Bronchial epithelial cell (primary cell): ENCODE results near the gene PTK6. TPM values are rescaled to one million over a fixed set of nuclear protein-coding genes. Genes with fewer than 3 reads are reported as not detected.
A peak's percentile ranks its signal among the peaks of the same experiment; 100 is the strongest.
"Not testable (repeated sequence)": the region's sequence is repeated elsewhere in the genome, so short reads cannot be mapped to it uniquely, and the experiment has no call there.

Experiments
- DNase-seq: peaks from one replicate; pipeline ENCODE4 v3.0.0-alpha.2; 2010; ENCODE audit warnings: low read depth
- FAIRE-seq: peaks from 2 replicates; lab custom pipeline; 2011; peaks lifted over from hg19 to GRCh38; lab: Jason Lieb, UNC
- H3K27me3 ChIP-seq: 2 replicates; pipeline ENCODE4 v1.5.1; 2011; ENCODE audit warnings: low read length; ENCODE audit not compliant: control insufficient read depth, insufficient read depth
- H3K36me3 ChIP-seq: 2 replicates; pipeline ENCODE4 v1.5.1; 2011; ENCODE audit warnings: low read length; ENCODE audit not compliant: control insufficient read depth, insufficient read depth
- H3K4me3 ChIP-seq: 2 replicates; pipeline ENCODE4 v1.5.1; 2011; ENCODE audit warnings: mild to moderate bottlenecking, low read depth, low read length, control low read depth
- CTCF ChIP-seq: IDR thresholded peaks from 2 replicates; pipeline ENCODE4 v1.5.1; 2011; ENCODE audit warnings: mild to moderate bottlenecking, moderate library complexity, low read length, control low read depth, inconsistent platforms; ENCODE audit not compliant: insufficient read depth, severe bottlenecking
- total RNA-seq: library from RNA; depleted of rRNA; stranded (reverse); fragments of >200 nt; gene quantifications from 2 replicates; pipeline ENCODE4 v1.2.1, GENCODE V29; 2014

PTK6 gene
- total RNA-seq, 1 donor from 2014 or later, result 59.5 TPM

- no peak for TF ChIP-seq CTCF
- FAIRE-seq (no peak), DNase-seq (no peak)
- Histone ChIP-seq H3K36me3 (peaks cover 3% of the 10 kb centered on the region), H3K4me3 (no peak overlapping the region), H3K27me3 (no peaks in the 10 kb centered on the region)
Observed at GRCh38 chr20:63574829-63575743, 37.9 kb upstream of the PTK6 start.

GRCh38 chr20:63574156-63574828 is 37.1 kb upstream of the PTK6 start, which contains the start of gene HELZ2:
Gene HELZ2 (minus strand): TSS chr20:63574239. CDS start chr20:63572385, 1,854 bp downstream.
- FAIRE-seq (no peak), DNase-seq (peak; percentile 20)
- TF ChIP-seq CTCF, result no peak
- Histone ChIP-seq H3K36me3 (peaks cover 3% of the 10 kb centered on the region), H3K27me3 (no peaks in the 10 kb centered on the region), H3K4me3 (peak within 1 kb of the TSS; percentile 75)

- TF ChIP-seq CTCF, result no peak
- Histone ChIP-seq H3K36me3 (peaks cover 4% of the 10 kb centered on the region), H3K4me3 (peak overlapping the region; percentile 75), H3K27me3 (no peaks in the 10 kb centered on the region)
- FAIRE-seq, result no peak
- no peak for DNase-seq
Observed at GRCh38 chr20:63573647-63574131, 36.5 kb upstream of the PTK6 start.

GRCh38 chr20:63572788-63573646 is 35.8 kb upstream of the PTK6 start:
- DNase-seq (no peak), FAIRE-seq (no peak)
- Histone ChIP-seq H3K4me3 (peak overlapping the region; percentile 75), H3K27me3 (no peaks in the 10 kb centered on the region), H3K36me3 (peaks cover 4% of the 10 kb centered on the region)
- peak; percentile 15 for TF ChIP-seq CTCF

GRCh38 chr20:63572071-63572787 is 35.1 kb upstream of the PTK6 start:
- FAIRE-seq (no peak), DNase-seq (no peak)
- H3K36me3 ChIP-seq, result peaks cover 4% of the 10 kb centered on the region
- no peaks in the 10 kb centered on the region for H3K27me3 ChIP-seq
- no peak for TF ChIP-seq CTCF
- H3K4me3 ChIP-seq, result no peak overlapping the region

GRCh38 chr20:63571087-63571478 is 33.9 kb upstream of the PTK6 start:
- not testable (repeated sequence) for H3K4me3 ChIP-seq, H3K36me3 ChIP-seq, FAIRE-seq, DNase-seq, H3K27me3 ChIP-seq
